ENCODE data around the gene CCNF. TPM values are rescaled to one million over a fixed set of nuclear protein-coding genes. Genes with fewer than 3 reads are reported as not detected.

CCNF gene
- total RNA-seq, 1 experiment from 2014 or later, result 60.8 TPM

- no peak for TF ChIP-seq YY1 (IDR thresholded peaks at IDR 0.05; ENCODE audit: extremely low read depth, insufficient replicate concordance, low read depth, low read length)
- TF ChIP-seq SIN3A (IDR thresholded peaks at IDR 0.05; ENCODE audit: low read depth), result no peak
- no peak for TF ChIP-seq ZNF274 (IDR thresholded peaks at IDR 0.05; ENCODE audit: low read depth, low read length)
- TF ChIP-seq ELF1 (IDR thresholded peaks at IDR 0.05; ENCODE audit: borderline replicate concordance, low read depth), result no peak
Measured at GRCh38 chr16:2398520-2398919, 30.7 kb upstream of the CCNF start (continued).

DNA sequence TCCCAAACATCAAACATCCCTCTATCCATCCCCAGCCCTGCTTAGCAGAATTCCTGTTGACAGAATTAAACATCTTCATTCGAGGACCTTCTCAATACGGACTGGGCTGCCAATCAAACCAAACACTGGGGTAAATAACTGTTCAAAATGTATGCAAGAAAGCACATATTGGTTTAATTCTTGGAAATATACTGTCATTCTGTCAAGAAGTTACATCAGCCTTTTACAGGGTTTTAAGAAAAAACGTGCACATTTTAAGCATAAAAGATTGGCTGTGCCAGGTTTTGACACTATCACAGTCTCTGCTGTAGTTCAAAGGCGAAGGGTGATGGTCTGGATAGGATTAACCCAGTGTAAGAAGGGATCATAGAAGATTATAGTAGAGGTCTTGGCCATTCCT lies 25.1 kb upstream of the CCNF start:
- H3K9me3 ChIP-seq (ENCODE audit: control insufficient read depth in 1 of 2, insufficient read depth in 1 of 2, low read depth in 1 of 2, low read length in 2 of 2), result no peaks in the 10 kb centered on the region
- H3K36me3 ChIP-seq (ENCODE audit: control insufficient read depth in 1 of 2, insufficient read depth in 2 of 2, low read length in 2 of 2), result no peaks in the 10 kb centered on the region
- no peak for TF ChIP-seq POLR2A (IDR thresholded peaks at IDR 0.05; ENCODE audit: borderline replicate concordance, extremely low read depth, insufficient read depth, insufficient read length)
- no peak for TF ChIP-seq ZBTB33 (IDR thresholded peaks at IDR 0.05; ENCODE audit: extremely low read depth, insufficient replicate concordance, low read length)
- no peak for TF ChIP-seq CEBPB (IDR thresholded peaks at IDR 0.05; ENCODE audit: low read depth)
- TF ChIP-seq SIN3A (IDR thresholded peaks at IDR 0.05; ENCODE audit: low read depth), result no peak
- TF ChIP-seq FOSL1 (IDR thresholded peaks at IDR 0.05; ENCODE audit: low read depth), result no peak
- TF ChIP-seq YY1 (IDR thresholded peaks at IDR 0.05; ENCODE audit: extremely low read depth, insufficient replicate concordance, low read depth, low read length), result no peak
- TF ChIP-seq JUND (IDR thresholded peaks at IDR 0.05), result no peak
- TF ChIP-seq ZFX (IDR thresholded peaks at IDR 0.05), result no peak
- no peak for TF ChIP-seq SRF (IDR thresholded peaks at IDR 0.05; ENCODE audit: low read depth)
- TF ChIP-seq, protein P1, sequence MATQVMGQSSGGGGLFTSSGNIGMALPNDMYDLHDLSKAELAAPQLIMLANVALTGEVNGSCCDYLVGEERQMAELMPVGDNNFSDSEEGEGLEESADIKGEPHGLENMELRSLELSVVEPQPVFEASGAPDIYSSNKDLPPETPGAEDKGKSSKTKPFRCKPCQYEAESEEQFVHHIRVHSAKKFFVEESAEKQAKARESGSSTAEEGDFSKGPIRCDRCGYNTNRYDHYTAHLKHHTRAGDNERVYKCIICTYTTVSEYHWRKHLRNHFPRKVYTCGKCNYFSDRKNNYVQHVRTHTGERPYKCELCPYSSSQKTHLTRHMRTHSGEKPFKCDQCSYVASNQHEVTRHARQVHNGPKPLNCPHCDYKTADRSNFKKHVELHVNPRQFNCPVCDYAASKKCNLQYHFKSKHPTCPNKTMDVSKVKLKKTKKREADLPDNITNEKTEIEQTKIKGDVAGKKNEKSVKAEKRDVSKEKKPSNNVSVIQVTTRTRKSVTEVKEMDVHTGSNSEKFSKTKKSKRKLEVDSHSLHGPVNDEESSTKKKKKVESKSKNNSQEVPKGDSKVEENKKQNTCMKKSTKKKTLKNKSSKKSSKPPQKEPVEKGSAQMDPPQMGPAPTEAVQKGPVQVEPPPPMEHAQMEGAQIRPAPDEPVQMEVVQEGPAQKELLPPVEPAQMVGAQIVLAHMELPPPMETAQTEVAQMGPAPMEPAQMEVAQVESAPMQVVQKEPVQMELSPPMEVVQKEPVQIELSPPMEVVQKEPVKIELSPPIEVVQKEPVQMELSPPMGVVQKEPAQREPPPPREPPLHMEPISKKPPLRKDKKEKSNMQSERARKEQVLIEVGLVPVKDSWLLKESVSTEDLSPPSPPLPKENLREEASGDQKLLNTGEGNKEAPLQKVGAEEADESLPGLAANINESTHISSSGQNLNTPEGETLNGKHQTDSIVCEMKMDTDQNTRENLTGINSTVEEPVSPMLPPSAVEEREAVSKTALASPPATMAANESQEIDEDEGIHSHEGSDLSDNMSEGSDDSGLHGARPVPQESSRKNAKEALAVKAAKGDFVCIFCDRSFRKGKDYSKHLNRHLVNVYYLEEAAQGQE (IDR thresholded peaks at IDR 0.05; ENCODE audit: low read depth), result no peak
- TF ChIP-seq ZNF274 (IDR thresholded peaks at IDR 0.05; ENCODE audit: low read depth, low read length), result no peak
- RAD21 ChIA-PET (ENCODE audit: low non-redundant PET in 1 of 2, low total read pairs in 2 of 2, uncharacterized antibody in 2 of 2, unreplicated experiment in 2 of 2), result no interaction called here
- CTCF ChIA-PET, result no interaction called here
- H4K20me1 ChIP-seq (ENCODE audit: insufficient read depth), result no peaks in the 10 kb centered on the region
- no peak overlapping the region for H3K9ac ChIP-seq (ENCODE audit: low read length)
- BruUV-seq (replicated peaks), result no TSS peak
- POLR2A ChIA-PET, result no interaction called here
- no peak overlapping the region for H3K4me2 ChIP-seq (ENCODE audit: low read length)
- no peaks in the 10 kb centered on the region for H3K9me2 ChIP-seq (ENCODE audit: insufficient read depth)
- H3K27me3 ChIP-seq (ENCODE audit: insufficient read depth, low read length), result no peaks in the 10 kb centered on the region
- H3K79me2 ChIP-seq (ENCODE audit: insufficient read depth, low read length), result no peaks in the 10 kb centered on the region
- intact Hi-C loops (cut with micrococcal nuclease), result no loop called here
- ATAC-seq (no peak), DNase-seq (ENCODE audit: low read depth, low spot score) (no peak)
- H3K4me1 ChIP-seq (ENCODE audit: control insufficient read depth in 1 of 2, insufficient read depth in 2 of 2, low read length in 2 of 2), result no peaks in the 10 kb centered on the region
- H3K27ac ChIP-seq (ENCODE audit: low read depth, low read length), result no peak overlapping the region
- H3K4me3 ChIP-seq (replicated peaks in 1 of 2; ENCODE audit: low read depth in 1 of 2, low read length in 2 of 2), result no peak overlapping the region
- H2AFZ ChIP-seq (ENCODE audit: low read depth, low read length, poor library complexity, severe bottlenecking), result no peak overlapping the region
